Psoas muscle (tissue), 8 donors: Measurements from ENCODE around the gene SLC35F3. TPM values are rescaled to one million over a fixed set of nuclear protein-coding genes. Genes with fewer than 3 reads are reported as not detected.

Experiments used
- ATAC-seq, 4 donors: fragments of 200-7000 bp; cut with Tn5 transposase; one replicate each; pipeline ENCODE4 v1.9.1; 2020; ENCODE audit warnings: moderate library complexity in 3 of 4, mild to moderate bottlenecking in 2 of 4
- DNase-seq, 2 donors: peaks; one replicate each; pipeline ENCODE4 v3.0.0-alpha.2; 2020
- H3K27ac ChIP-seq: fragments of 200-600 bp; one replicate; pipeline ENCODE4 v1.8.0; 2022
- H3K27me3 ChIP-seq, 3 donors: fragments of 200-600 bp in 1 of 3; one replicate each; pipeline versions ENCODE4 v1.6.1 to v1.8.0; 2013 to 2022; ENCODE audit warnings: low read length in 2 of 3, mild to moderate bottlenecking in 2 of 3, moderate library complexity in 1 of 3; ENCODE audit not compliant: insufficient read depth in 3 of 3
- H3K36me3 ChIP-seq, 2 donors: fragments of 200-600 bp in 1 of 2; one replicate each; pipeline versions ENCODE4 v1.6.1 to v1.8.0; 2013 to 2022; ENCODE audit warnings: low read depth in 1 of 2, mild to moderate bottlenecking in 1 of 2, moderate library complexity in 1 of 2; ENCODE audit not compliant: insufficient read depth in 1 of 2
- H3K4me1 ChIP-seq: fragments of 200-600 bp; one replicate; pipeline ENCODE4 v1.8.0; 2022
- H3K4me3 ChIP-seq: fragments of 200-600 bp; one replicate; pipeline ENCODE4 v1.8.0; 2022; ENCODE audit warnings: mild to moderate bottlenecking
- H3K9me3 ChIP-seq: fragments of 200-600 bp; one replicate; pipeline ENCODE4 v1.8.0; 2022
- WGBS, 3 donors: extraction: QIAGEN DNeasy Blood & Tissue Kit; methylation state at CpG; one replicate each; pipeline versions ENCODE4 v1.1.6 to v1.1.7; 2013; 5-methylcytosine and 5-hydroxymethylcytosine counted together
- intact Hi-C, 2 donors: fragments of 100-400 bp; cut with DNase I; formaldehyde crosslinking; loops; one replicate each; pipeline versions ENCODE4 v1.11.0 to v1.14.2; 2022
- polyA plus RNA-seq, 3 donors: library from polyadenylated mRNA; stranded (reverse); fragments of 200-250 nt; gene quantifications; one replicate each; pipeline ENCODE4 v1.2.3, GENCODE V29; 2013
- total RNA-seq, 4 donors: library from RNA; stranded (reverse); fragmentation: NEBNext Ultra II Directional in 2 of 4; extraction: Animal tissue kit (Norgen Biotek cat#: 25700) in 2 of 4; gene quantifications; one replicate each; pipeline versions ENCODE4 v1.2.1 to v1.2.4, GENCODE V29; 2021 to 2023
- TF ChIP-seq, protein P1 (sequence below): fragments of 200-600 bp; IDR thresholded peaks from one replicate; pipeline ENCODE4 v1.8.0; 2022; ENCODE audit warnings: antibody characterized with exemption
- donor health status: healthy with polysubstance abuse.
- donor health status: DM: no; HTN: no; CAD: no; lungs with moderate emphysema.
- donor health status: Bipolar disorder and iron deficiency.
- donor health status: healthy.
- donor health status: DM: yes; HTN: yes; CAD: no.
- donor health status: DM: no; HTN: no; CAD: no.
- donor health status: DM: no; HTN: no; CAD: no.
- donor health status: DM: yes; HTN: yes; CAD: no.

The SLC35F3 gene
- total and polyA plus RNA-seq, 7 donors: 0.01 to 0.16 (median 0.10) TPM; not detected in 3

DNA sequence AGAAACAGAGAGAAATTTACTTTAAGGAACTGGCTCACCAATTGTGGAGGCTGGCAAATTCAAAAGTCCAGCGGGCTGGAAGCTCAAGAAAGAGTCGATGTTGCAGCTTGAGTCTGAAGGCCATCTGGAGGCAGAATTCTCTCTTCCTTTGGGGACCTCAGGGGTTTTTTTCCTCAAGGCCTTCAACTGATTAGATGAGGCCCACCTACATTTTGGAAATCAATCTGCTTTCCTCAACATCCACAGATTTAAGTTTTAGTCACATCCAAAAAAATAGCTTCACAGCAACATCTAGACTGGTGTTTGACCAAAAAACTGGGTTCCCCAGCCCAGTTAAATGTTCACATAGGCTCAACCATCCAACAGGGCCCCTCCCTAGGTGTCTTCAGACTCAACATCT is 114.9 kb downstream of the SLC35F3 start:
- Histone ChIP-seq H3K36me3 (no peaks in the 10 kb centered on the region), H3K4me3 (no peak overlapping the region), H3K9me3 (peaks cover 5% of the 10 kb centered on the region), H3K27me3 (no peaks in the 10 kb centered on the region), H3K27ac (no peak overlapping the region), H3K4me1 (no peaks in the 10 kb centered on the region)
- intact Hi-C loops: no loop called here
- DNase-seq (no peak), ATAC-seq (no peak)
- WGBS, 3 donors: 93 to 96% (median 96%) methylated on average over 2 of the region's 2 CpGs
- TF ChIP-seq, protein P1, sequence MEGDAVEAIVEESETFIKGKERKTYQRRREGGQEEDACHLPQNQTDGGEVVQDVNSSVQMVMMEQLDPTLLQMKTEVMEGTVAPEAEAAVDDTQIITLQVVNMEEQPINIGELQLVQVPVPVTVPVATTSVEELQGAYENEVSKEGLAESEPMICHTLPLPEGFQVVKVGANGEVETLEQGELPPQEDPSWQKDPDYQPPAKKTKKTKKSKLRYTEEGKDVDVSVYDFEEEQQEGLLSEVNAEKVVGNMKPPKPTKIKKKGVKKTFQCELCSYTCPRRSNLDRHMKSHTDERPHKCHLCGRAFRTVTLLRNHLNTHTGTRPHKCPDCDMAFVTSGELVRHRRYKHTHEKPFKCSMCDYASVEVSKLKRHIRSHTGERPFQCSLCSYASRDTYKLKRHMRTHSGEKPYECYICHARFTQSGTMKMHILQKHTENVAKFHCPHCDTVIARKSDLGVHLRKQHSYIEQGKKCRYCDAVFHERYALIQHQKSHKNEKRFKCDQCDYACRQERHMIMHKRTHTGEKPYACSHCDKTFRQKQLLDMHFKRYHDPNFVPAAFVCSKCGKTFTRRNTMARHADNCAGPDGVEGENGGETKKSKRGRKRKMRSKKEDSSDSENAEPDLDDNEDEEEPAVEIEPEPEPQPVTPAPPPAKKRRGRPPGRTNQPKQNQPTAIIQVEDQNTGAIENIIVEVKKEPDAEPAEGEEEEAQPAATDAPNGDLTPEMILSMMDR: no peak

DNA sequence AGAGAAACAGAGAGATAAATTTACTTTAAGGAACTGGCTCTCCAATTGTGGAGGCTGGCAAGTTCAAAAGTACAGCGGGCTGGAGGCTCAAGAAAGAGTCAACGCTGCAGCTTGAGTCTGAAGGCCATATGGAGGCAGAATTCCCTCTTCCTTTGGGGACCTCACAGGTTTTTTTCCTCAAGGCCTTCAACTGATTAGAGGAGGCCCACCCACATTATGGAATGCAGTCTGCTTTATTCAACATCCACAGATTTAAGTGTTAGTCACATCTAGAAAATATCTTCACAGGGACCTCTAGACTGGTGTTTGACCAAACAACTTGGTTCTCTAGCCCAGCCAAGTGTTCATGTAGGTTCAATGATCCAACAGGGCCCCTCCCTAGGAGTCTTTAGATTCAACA is 117.8 kb downstream of the SLC35F3 start:
- DNase-seq (no peak), ATAC-seq (no peak)
- WGBS, 3 donors: 90 to 100% (median 91%) methylated on average over 2 of the region's 2 CpGs
- intact Hi-C loops: no loop called here
- H3K4me3 ChIP-seq: no peak overlapping the region
- TF ChIP-seq, protein P1: no peak
- no peaks in the 10 kb centered on the region for H3K36me3 ChIP-seq
- H3K27ac ChIP-seq: no peak overlapping the region
- H3K4me1 ChIP-seq: no peaks in the 10 kb centered on the region
- H3K9me3 ChIP-seq: no peaks in the 10 kb centered on the region
- no peaks in the 10 kb centered on the region for H3K27me3 ChIP-seq

DNA sequence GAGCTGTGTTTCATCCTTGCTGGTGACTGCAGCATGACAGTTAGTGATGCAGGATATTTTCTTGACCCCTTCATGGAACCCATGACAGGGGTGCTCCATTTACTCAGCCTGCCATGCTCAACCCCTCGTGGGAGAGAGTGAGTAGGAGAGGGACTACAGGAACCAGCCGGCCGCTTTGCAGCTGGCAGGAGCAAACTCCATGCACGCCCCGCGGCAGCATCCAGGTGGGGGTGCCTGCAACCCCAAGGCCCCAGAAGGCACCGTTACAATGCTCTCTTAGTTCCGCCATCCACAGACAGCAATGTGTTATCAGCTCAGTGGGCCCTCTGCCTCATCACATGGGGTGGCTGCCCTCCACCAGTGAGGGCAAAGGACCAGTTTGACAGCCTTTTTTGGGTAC is 135.1 kb downstream of the SLC35F3 start:
- no peaks in the 10 kb centered on the region for H3K27me3 ChIP-seq
- whole genome bisulfite sequencing, 3 donors: 85 to 89% (median 87%) methylated on average over 8 of the region's 8 CpGs
- no peak for DNase-seq

DNA sequence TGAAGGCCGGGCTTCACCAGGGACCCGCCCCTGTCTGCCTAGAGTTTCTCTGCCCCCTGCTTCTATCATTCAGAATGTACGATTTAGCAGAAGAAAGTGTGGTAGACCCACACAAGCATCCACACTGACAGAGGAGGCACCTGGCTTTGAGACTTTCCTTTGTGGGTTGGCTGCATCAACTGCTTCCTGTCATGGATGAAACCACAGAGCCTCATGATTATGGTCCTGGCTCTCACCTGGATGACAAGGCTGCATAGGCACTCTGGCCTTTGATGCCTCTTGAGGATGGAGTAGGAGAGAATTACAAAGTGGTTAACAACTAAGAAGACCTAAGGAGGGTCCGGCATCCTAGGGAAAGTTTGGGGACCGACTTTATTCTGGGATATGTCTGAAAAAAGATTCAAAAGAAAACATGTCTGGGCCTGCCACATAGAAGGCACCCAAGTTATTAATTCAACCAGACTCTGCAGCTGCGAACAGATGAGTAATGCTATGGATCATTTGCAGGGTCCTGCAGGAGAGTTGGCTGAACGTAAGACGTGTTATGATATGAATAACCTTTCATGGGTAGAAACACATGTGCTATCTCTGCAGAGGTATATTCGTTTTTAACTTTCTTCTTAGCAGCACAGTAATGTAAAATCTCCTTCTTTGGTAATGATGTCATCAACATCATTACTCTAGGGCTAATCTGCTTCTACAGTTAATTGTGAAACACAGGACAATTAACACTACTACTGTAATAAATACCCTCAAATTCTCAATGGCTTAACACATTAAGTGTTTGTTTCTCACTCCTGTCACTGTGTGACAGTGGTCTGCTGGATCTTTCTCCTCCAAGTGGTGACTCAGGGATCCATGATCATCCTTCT is 136.2 kb downstream of the SLC35F3 start:
- Histone ChIP-seq H3K36me3 (no peaks in the 10 kb centered on the region), H3K27me3 (no peaks in the 10 kb centered on the region), H3K9me3 (peaks cover 7% of the 10 kb centered on the region), H3K4me3 (no peak overlapping the region), H3K4me1 (no peaks in the 10 kb centered on the region), H3K27ac (no peak overlapping the region)
- TF ChIP-seq, protein P1: no peak
- no peak for ATAC-seq
- intact Hi-C loops: no loop called here
- DNase-seq: no peak
- WGBS, 3 donors: 81 to 83% (median 82%) methylated on average over 9 of the region's 9 CpGs

More for the DNA sequence above, 135.1 kb downstream of the SLC35F3 start:
- Histone ChIP-seq H3K9me3 (peaks cover 7% of the 10 kb centered on the region), H3K27ac (no peak overlapping the region), H3K4me3 (no peak overlapping the region), H3K36me3 (no peaks in the 10 kb centered on the region), H3K4me1 (no peaks in the 10 kb centered on the region)
- TF ChIP-seq, protein P1: no peak
- ATAC-seq: no peak
- intact Hi-C loops: no loop called here
